EH (cell line): Measurements from ENCODE around the gene VWA2.

ENCODE experiments used
- DNase-seq: peaks from one replicate; pipeline ENCODE4 v3.0.0-alpha.2; 2015; ENCODE audit warnings: low read depth

VWA2 gene

GRCh38 chr10:114278140-114278883, 39.3 kb downstream of the VWA2 start:
- no peak for DNase-seq

DNA sequence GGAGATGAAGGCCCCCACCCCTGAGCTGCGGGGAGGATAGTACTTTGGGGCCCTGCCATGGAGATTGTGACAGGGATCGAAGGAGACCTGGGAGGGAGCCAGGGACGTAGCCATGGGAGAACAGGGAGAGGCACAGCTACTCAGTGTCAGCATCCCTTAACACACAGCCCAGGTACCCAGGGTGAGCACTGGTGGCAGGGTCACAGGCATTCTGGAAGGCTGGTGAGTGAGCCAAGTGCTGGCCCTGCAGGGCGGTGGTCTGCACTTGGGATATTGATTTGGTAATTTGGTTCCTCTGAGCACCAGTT, 39.8 kb downstream of the VWA2 start:
- no peak for DNase-seq

GRCh38 chr10:114279289-114279688, 40.2 kb downstream of the VWA2 start:
- DNase-seq: no peak

GRCh38 chr10:114279901-114280644, 41.0 kb downstream of the VWA2 start:
- no peak for DNase-seq

GRCh38 chr10:114281006-114281405, 42.0 kb downstream of the VWA2 start:
- no peak for DNase-seq

- no peak for DNase-seq
These were observed 42.4 kb downstream of the VWA2 start for GRCh38 chr10:114281461-114281860.

DNA sequence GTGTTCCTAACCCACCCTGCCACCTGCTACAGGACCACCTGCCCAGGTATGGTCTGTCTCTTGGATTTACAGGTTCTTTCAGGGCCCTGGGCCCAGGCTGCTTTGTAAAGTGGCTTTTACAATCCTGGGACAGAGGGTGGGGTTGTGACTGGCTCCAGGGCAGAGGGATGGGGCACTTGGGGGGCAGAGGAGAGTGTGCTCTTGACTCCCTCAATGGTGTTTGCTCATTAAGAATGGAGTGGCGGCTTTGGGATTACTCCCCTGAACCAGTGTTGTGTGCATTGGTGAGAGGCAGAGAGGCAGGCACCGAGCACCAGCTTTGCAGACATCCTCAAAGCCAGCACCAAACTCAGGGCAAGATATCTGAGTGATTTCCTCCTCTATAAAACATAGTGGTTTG, 43.5 kb downstream of the VWA2 start:
- DNase-seq: no peak

DNA sequence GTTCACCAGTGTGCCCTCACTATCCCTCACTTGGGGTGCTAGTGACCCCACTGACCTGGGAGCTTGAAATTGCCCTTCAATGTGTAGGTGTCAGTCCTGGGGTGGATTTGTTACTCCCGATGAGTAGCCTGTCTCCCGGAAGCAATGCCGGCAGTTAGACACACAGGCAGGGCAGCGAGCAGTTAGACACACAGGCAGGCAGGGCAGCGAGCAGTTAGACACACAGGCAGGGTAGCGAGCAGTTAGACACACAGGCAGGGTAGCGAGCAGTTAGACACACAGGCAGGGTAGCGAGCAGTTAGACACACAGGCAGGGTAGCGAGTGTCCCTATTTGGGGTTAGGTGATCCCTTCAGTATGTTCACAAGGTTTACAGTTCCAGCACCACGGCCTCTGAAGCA, 44.0 kb downstream of the VWA2 start:
- no peak for DNase-seq

DNA sequence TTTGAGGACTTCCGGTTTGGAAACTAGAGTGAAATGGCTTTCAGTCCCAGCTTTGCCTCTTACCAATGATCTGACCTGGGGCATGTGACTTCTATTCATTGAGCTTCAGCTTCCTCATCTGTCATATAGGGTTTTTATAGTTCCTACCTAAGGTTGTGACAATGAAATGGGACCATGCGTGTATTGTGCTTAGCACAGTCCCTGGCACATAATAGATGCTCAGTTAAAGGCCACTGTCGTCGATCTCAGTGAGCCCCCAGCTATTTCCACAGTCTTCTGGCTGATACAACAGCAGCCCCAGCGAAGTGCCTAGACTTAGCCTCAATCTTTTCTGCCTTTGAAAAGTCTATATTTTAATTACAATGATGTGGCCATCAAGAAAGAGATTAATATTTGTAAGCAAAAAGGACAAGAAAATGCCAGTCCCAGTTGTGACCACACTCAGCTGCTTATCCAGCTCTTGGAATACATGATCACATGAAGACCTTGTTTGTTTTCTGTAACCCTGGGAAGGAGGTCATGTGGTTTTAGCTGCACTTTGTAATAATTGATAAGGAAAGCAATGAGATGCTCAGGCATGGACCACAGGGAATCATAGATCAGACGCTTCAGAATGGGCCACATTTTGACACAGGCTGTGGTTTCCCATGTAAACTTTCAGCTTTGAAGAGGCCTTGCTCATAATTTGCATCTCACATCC, 44.6 kb downstream of the VWA2 start:
- no peak for DNase-seq

- no peak for DNase-seq
These were observed 45.5 kb downstream of the VWA2 start for GRCh38 chr10:114284346-114285071.

DNA sequence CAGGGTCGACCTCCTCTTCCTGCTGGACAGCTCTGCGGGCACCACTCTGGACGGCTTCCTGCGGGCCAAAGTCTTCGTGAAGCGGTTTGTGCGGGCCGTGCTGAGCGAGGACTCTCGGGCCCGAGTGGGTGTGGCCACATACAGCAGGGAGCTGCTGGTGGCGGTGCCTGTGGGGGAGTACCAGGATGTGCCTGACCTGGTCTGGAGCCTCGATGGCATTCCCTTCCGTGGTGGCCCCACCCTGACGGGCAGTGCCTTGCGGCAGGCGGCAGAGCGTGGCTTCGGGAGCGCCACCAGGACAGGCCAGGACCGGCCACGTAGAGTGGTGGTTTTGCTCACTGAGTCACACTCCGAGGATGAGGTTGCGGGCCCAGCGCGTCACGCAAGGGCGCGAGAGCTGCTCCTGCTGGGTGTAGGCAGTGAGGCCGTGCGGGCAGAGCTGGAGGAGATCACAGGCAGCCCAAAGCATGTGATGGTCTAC, 46.9 kb downstream of the VWA2 start:
- DNase-seq: no peak

GRCh38 chr10:114286921-114287320, 47.9 kb downstream of the VWA2 start:
- no peak for DNase-seq

GRCh38 chr10:114288424-114289095, 49.5 kb downstream of the VWA2 start:
- DNase-seq: no peak

DNA sequence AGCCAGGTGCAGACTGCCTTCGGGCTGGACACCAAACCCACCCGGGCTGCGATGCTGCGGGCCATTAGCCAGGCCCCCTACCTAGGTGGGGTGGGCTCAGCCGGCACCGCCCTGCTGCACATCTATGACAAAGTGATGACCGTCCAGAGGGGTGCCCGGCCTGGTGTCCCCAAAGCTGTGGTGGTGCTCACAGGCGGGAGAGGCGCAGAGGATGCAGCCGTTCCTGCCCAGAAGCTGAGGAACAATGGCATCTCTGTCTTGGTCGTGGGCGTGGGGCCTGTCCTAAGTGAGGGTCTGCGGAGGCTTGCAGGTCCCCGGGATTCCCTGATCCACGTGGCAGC, 50.0 kb downstream of the VWA2 start:
- DNase-seq: no peak

- DNase-seq: no peak
These were observed 51.0 kb downstream of the VWA2 start for GRCh38 chr10:114290038-114290437.

- DNase-seq: no peak
These were observed 52.0 kb downstream of the VWA2 start for GRCh38 chr10:114291076-114291475.

GRCh38 chr10:114291516-114291915, 52.5 kb downstream of the VWA2 start:
- DNase-seq: no peak

- no peak for DNase-seq
These were observed 54.0 kb downstream of the VWA2 start for GRCh38 chr10:114293075-114293474.

DNA sequence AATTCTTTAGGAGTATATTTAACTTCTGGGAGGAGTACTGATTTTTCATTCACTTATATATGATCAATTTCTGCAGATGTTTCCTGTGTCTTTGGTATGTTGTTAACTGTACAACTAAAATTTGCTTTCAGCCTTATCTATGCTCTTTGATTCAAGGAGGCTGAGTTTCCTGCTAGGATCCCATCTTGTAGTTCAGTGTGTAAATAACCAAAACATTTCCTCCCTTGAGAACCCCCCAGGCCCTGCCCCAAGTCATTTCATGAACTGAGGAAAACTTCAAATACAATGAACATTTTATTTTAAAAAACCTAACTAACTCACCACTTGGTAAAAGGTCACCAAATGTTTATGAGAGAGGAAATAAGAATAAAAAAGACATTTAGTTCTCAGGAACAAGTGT, 55.5 kb downstream of the VWA2 start:
- no peak for DNase-seq

DNA sequence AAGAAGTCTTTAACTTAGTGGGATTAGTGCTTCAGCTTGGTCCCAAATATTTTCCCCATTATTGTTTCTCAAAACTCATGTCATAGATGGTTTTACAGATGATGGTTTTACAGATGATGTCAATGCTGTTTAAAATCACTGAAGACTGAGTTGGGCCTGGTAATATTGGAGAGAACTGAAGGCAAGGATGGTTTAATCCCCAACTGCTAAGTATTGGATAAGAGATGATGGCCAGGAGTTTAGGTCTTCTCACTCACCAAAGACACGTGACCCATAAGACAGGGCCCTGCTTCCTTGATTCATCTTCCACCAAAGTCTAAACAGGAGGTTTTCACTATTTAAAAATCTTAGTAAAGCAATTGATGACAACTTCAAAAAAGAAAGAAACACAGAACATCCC, 56.3 kb downstream of the VWA2 start:
- no peak for DNase-seq

DNA sequence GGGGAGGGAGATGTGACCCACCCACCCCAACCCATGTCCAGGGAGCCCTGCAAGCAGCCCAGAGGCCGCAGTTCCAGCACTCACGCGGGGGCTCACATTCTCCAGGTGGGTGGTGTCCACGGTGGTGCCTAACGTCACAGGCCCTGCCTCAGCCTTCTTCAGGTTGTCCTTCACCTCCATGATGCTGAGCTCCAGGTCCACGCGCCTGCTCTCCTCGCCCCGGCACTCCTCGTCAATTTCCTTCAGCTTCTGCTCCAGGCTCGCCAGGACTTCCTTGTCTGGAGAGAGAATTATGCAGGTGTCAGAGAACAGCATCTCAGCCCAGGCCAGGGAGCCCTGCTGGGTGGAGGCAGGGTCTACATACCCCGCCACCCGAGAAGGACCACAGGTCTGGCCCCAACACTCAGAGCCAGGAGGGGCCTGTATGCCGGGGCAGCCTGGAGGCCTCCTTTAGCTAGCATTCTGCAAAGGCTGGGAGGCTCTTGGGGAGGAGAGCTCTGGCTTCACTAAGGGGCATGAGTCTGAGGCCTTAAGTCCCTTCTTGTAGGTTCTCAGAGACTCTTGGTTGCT, 58.2 kb downstream of the VWA2 start:
- DNase-seq: no peak
